ENCODE measurements around the gene NKD2.
A peak's percentile ranks its signal among the peaks of the same experiment; 100 is the strongest.

The NKD2 gene

GRCh38 chr5:979100-979817 lies 29.3 kb upstream of the NKD2 start:
- no peak for DNase-seq (ENCODE audit: low read depth)

GRCh38 chr5:980001-980588 lies 28.5 kb upstream of the NKD2 start:
- DNase-seq (ENCODE audit: low read depth), result peak; percentile 18

GRCh38 chr5:980966-981365 lies 27.6 kb upstream of the NKD2 start:
- DNase-seq (ENCODE audit: low read depth), result no peak

- DNase-seq (ENCODE audit: low read depth), result no peak
Measured at GRCh38 chr5:981456-981855, 27.1 kb upstream of the NKD2 start.

- DNase-seq (ENCODE audit: low read depth), result no peak
Measured at GRCh38 chr5:982377-983237, 26.0 kb upstream of the NKD2 start.

- no peak for DNase-seq (ENCODE audit: low read depth)
Measured at GRCh38 chr5:983238-983524, 25.4 kb upstream of the NKD2 start.

- DNase-seq (ENCODE audit: low read depth), result no peak
Measured at GRCh38 chr5:983568-983967, 25.0 kb upstream of the NKD2 start.

GRCh38 chr5:984774-985173 lies 23.8 kb upstream of the NKD2 start:
- DNase-seq (ENCODE audit: low read depth), result no peak

- DNase-seq (ENCODE audit: low read depth), result no peak
Measured at GRCh38 chr5:987761-988160, 20.8 kb upstream of the NKD2 start.

GRCh38 chr5:988322-988721 lies 20.3 kb upstream of the NKD2 start:
- DNase-seq (ENCODE audit: low read depth), result no peak

- DNase-seq (ENCODE audit: low read depth), result no peak
Measured at GRCh38 chr5:989961-990530, 18.6 kb upstream of the NKD2 start.

- DNase-seq (ENCODE audit: low read depth), result no peak
Measured at GRCh38 chr5:991472-992267, 16.9 kb upstream of the NKD2 start.

- DNase-seq (ENCODE audit: low read depth), result no peak
Measured at GRCh38 chr5:994272-994607, 14.4 kb upstream of the NKD2 start.

- DNase-seq (ENCODE audit: low read depth), result no peak
Measured at GRCh38 chr5:994821-995220, 13.8 kb upstream of the NKD2 start.

- DNase-seq (ENCODE audit: low read depth), result no peak
Measured at GRCh38 chr5:995318-995717, 13.3 kb upstream of the NKD2 start.

- DNase-seq (ENCODE audit: low read depth), result no peak
Measured at GRCh38 chr5:997001-997474, 11.6 kb upstream of the NKD2 start.

- DNase-seq (ENCODE audit: low read depth), result no peak
Measured at GRCh38 chr5:997711-998110, 10.9 kb upstream of the NKD2 start.

- DNase-seq (ENCODE audit: low read depth), result no peak
Measured at GRCh38 chr5:998246-999031, 10.2 kb upstream of the NKD2 start.

GRCh38 chr5:999032-999501 lies 9.5 kb upstream of the NKD2 start:
- no peak for DNase-seq (ENCODE audit: low read depth)

- no peak for DNase-seq (ENCODE audit: low read depth)
Measured at GRCh38 chr5:999724-1000123, 8.9 kb upstream of the NKD2 start.

GRCh38 chr5:1000329-1000728 lies 8.3 kb upstream of the NKD2 start:
- DNase-seq (ENCODE audit: low read depth), result no peak
